Cardiac muscle cell (in vitro differentiated cells and primary cell): ENCODE results near the gene AARS2. TPM values are rescaled to one million over a fixed set of nuclear protein-coding genes. Genes with fewer than 3 reads are reported as not detected.

Source experiments
- DNase-seq, 2 donors: peaks; one replicate each; pipeline versions ENCODE4 v3.0.0 to v3.0.0-alpha.2; 2010 to 2017; ENCODE audit warnings: low read depth in 1 of 2, low spot score in 1 of 2
- H3K27ac ChIP-seq: fragments of 200-600 bp; sonication (generic); 2 replicates; pipeline ENCODE4 v1.5.1; 2016
- H3K27me3 ChIP-seq: fragments of 200-600 bp; sonication (generic); 2 replicates; pipeline ENCODE4 v1.6.0; 2016; ENCODE audit warnings: control low read depth
- H3K36me3 ChIP-seq: fragments of 200-600 bp; sonication (generic); 2 replicates; pipeline ENCODE4 v1.5.1; 2016; ENCODE audit warnings: control low read depth
- H3K4me1 ChIP-seq: fragments of 200-600 bp; sonication (generic); 2 replicates; pipeline ENCODE4 v1.8.1; 2017; ENCODE audit warnings: low read depth, mild to moderate bottlenecking, mixed run types
- H3K4me3 ChIP-seq: fragments of 200-600 bp; sonication (generic); 2 replicates; pipeline ENCODE4 v1.5.1; 2016; ENCODE audit warnings: mild to moderate bottlenecking
- H3K9me3 ChIP-seq: fragments of 200-600 bp; sonication (generic); 2 replicates; pipeline ENCODE4 v1.5.1; 2017; ENCODE audit warnings: low read depth, mild to moderate bottlenecking, control low read depth
- polyA plus RNA-seq: library from polyadenylated mRNA; unstranded; fragments of >200 nt; fragmentation: Nextera tagmentation; extraction: Ambion mirVana; gene quantifications from 2 replicates; pipeline ENCODE4 v1.2.1, GENCODE V29; 2016
- total RNA-seq: library from RNA; depleted of rRNA; stranded (reverse); fragments of >200 nt; gene quantifications from 2 replicates; pipeline ENCODE4 v1.2.3, GENCODE V29; 2016
- TF ChIP-seq, protein P1 (sequence below): IDR thresholded peaks from 2 replicates; pipeline ENCODE4 v1.5.1; 2012; ENCODE audit warnings: low read depth, mild to moderate bottlenecking, low read length

The AARS2 gene
- total RNA-seq (20.9 and 26.7 TPM in 2 replicates), polyA plus RNA-seq (17.3 and 22.9 TPM in 2 replicates)

DNA sequence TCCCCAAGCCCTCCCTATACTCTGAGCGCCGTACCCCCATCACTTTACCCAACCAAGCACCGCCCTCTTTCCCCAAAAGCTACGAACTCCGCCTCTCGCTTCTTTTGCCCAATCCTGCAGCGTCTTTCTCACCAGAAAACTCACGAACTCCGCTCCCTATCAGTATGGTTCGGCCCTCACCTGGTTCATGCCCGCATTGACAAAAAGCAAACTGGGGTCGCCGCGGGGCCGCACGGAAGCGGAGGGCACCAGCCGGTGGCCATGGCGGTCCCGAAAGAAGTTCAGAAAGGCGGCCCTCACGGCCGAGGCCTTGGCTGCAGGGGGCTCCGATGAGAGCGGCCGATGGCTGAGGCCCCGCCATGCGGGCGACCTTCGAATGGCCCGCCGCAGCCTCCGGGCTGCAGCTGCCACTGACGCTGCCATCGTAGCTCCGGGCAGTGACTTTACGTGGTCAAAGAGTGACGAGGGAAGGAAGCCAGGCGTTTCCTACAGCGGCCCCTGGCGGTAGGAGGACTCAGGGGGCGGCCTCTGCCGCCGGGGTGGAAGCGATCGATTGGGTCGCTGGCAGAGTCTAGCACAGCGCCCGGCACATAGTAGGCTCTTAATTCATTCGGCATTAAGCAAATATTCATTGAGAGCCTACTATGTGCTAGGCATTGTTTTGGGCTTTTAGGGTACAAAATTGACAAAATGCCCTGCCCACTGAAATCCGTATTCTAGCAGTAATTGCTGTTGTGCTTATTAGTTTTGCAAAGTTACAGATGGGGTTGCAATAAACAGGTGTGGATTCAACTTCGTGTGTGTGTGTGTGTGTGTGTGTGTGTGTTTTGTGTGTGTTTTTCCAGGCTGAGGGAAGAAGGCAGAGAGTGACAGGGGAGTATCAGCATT is at the start of gene AARS2:
AARS2 (minus strand) TSS at position 447 of the 888 bp plus-strand sequence; CDS start at position 423, 24 bp downstream.
- TF ChIP-seq, protein P1, sequence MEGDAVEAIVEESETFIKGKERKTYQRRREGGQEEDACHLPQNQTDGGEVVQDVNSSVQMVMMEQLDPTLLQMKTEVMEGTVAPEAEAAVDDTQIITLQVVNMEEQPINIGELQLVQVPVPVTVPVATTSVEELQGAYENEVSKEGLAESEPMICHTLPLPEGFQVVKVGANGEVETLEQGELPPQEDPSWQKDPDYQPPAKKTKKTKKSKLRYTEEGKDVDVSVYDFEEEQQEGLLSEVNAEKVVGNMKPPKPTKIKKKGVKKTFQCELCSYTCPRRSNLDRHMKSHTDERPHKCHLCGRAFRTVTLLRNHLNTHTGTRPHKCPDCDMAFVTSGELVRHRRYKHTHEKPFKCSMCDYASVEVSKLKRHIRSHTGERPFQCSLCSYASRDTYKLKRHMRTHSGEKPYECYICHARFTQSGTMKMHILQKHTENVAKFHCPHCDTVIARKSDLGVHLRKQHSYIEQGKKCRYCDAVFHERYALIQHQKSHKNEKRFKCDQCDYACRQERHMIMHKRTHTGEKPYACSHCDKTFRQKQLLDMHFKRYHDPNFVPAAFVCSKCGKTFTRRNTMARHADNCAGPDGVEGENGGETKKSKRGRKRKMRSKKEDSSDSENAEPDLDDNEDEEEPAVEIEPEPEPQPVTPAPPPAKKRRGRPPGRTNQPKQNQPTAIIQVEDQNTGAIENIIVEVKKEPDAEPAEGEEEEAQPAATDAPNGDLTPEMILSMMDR = peak; percentile 98
- H3K27ac ChIP-seq = peak within 1 kb of the TSS; percentile 87
- no peaks in the 10 kb centered on the region for H3K27me3 ChIP-seq
- H3K4me3 ChIP-seq = peak within 1 kb of the TSS; percentile 95
- no peaks in the 10 kb centered on the region for H3K9me3 ChIP-seq
- no peaks in the 10 kb centered on the region for H3K4me1 ChIP-seq
- DNase-seq = peak; percentile 87 to 93
- H3K36me3 ChIP-seq = peaks cover 24% of the 10 kb centered on the region

DNA sequence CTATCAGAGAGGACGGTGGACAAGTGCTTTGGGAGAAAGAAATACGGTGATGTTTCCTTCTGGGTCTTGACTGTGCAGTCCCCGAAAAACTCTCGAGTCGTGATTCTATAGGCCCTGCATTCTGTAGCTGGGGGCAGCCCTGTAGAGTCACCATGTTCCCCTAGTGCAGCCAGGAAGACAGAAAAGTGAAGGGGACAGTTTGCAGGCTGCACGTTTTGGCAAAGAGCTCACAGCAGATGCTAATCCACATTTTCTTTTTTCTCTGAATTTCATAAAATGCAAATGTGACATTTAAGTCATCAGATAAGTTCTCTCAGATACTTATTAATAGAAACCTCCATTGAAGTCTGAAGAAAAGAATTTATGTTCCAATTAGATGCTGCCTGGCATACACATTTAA is 48.8 kb upstream of the AARS2 start:
- Histone ChIP-seq H3K27ac (no peak overlapping the region), H3K36me3 (no peaks in the 10 kb centered on the region), H3K4me3 (no peak overlapping the region), H3K9me3 (no peaks in the 10 kb centered on the region), H3K4me1 (no peaks in the 10 kb centered on the region), H3K27me3 (no peaks in the 10 kb centered on the region)
- TF ChIP-seq, protein P1 = no peak
- no peak for DNase-seq

DNA sequence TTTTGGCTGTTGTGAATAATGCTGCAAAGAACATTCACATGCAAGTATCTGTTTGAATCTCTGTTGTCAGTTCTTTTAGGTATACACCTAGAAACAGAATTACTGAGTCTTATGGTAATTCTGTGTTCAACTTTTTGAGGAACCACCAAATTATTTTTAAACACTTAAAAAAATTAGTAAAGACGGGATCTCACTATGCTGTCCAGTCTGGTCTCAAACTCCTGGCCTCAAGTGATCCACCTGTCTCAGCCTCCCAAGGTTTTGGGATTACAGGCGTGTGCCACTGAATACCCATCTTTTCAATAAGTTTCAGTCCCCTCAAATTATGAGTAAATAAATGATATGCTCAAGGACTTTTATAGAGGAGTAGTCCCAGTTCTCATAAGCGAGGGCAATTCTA is 46.8 kb upstream of the AARS2 start:
- no peak for DNase-seq
- Histone ChIP-seq H3K36me3 (no peaks in the 10 kb centered on the region), H3K27me3 (no peaks in the 10 kb centered on the region), H3K9me3 (no peaks in the 10 kb centered on the region), H3K4me3 (no peak overlapping the region), H3K27ac (no peak overlapping the region), H3K4me1 (no peaks in the 10 kb centered on the region)
- TF ChIP-seq, protein P1 = no peak

DNA sequence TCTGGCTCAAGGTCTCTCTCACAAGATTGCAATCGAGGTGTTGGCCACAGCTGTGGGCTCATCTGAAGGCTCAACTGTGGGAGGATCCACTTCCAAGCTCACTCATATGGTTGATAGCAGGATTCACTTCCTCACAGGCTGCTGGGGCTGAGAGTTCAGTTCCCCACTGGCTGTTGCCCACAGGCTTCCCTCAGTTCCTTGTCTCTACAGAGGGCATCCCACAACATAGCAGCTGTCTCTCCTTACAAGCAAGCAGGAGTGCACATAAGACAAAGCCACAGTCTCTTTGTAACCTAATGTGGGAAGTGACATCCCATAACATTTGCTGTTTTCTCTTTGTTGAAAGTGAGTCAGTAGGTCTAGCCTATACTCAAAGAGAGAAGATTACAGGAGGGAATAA is 43.3 kb upstream of the AARS2 start:
- H3K36me3 ChIP-seq = no peaks in the 10 kb centered on the region
- no peak for DNase-seq
- H3K4me3 ChIP-seq = no peak overlapping the region
- H3K4me1 ChIP-seq = no peaks in the 10 kb centered on the region
- no peaks in the 10 kb centered on the region for H3K27me3 ChIP-seq
- H3K9me3 ChIP-seq = no peaks in the 10 kb centered on the region
- no peak overlapping the region for H3K27ac ChIP-seq
- TF ChIP-seq, protein P1 = no peak

DNA sequence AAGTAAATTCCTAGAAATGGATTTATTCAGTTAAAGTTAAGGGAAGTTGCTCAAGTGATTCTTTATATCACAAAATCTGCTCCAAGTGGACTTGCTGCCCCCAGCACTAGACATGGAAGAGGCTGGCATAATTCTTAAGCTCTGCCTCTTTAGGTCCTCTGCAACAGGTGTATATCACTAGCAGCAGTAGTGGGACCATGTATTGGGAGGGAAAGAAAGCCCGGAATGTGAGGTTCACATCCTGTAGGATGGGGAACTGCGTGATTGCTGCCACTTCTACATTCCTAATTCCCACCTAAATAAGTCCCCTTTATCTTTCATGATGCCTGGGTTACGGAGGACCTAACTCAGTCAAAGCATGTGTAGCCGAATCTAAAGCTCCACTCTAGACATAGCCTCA is 42.5 kb upstream of the AARS2 start:
- Histone ChIP-seq H3K4me1 (no peaks in the 10 kb centered on the region), H3K27me3 (no peaks in the 10 kb centered on the region), H3K4me3 (no peak overlapping the region), H3K9me3 (no peaks in the 10 kb centered on the region), H3K27ac (no peak overlapping the region), H3K36me3 (no peaks in the 10 kb centered on the region)
- DNase-seq = no peak
- TF ChIP-seq, protein P1 = no peak
